Parathyroid adenoma (tissue), 2 donors: Measurements from ENCODE around the gene SLF2.

Experiments
- H2AFZ ChIP-seq: fragments of 300-600 bp; sonication (generic); one replicate; pipeline ENCODE4 v1.7.0; 2017; ENCODE audit warnings: antibody characterized with exemption, mild to moderate bottlenecking
- H3K27ac ChIP-seq: fragments of 300-600 bp; sonication (generic); one replicate; pipeline ENCODE4 v1.7.0; 2017
- H3K27me3 ChIP-seq: fragments of 300-600 bp; sonication (generic); one replicate; pipeline ENCODE4 v1.7.0; 2017; ENCODE audit warnings: low read length; ENCODE audit not compliant: control insufficient read depth, insufficient read depth
- H3K36me3 ChIP-seq: fragments of 300-600 bp; sonication (generic); one replicate; pipeline ENCODE4 v1.7.0; 2017; ENCODE audit warnings: low read length; ENCODE audit not compliant: control insufficient read depth, insufficient read depth
- H3K4me1 ChIP-seq: fragments of 300-600 bp; sonication (generic); one replicate; pipeline ENCODE4 v1.7.0; 2017; ENCODE audit warnings: control low read depth
- H3K4me2 ChIP-seq: fragments of 300-600 bp; sonication (generic); one replicate; pipeline ENCODE4 v1.7.0; 2017; ENCODE audit warnings: low read length
- H3K4me3 ChIP-seq: fragments of 300-600 bp; sonication (generic); one replicate; pipeline ENCODE4 v1.7.0; 2017; ENCODE audit warnings: low read depth, low read length
- H3K79me2 ChIP-seq: fragments of 300-600 bp; sonication (generic); one replicate; pipeline ENCODE4 v1.7.0; 2017; ENCODE audit warnings: control low read depth
- H3K9ac ChIP-seq: fragments of 300-600 bp; sonication (generic); one replicate; pipeline ENCODE4 v1.7.0; 2017; ENCODE audit warnings: mild to moderate bottlenecking
- H3K9me3 ChIP-seq: fragments of 300-600 bp; sonication (generic); one replicate; pipeline ENCODE4 v1.7.0; 2017; ENCODE audit warnings: low read length; ENCODE audit not compliant: control insufficient read depth
- CTCF ChIP-seq: fragments of 300-600 bp; sonication (generic); IDR thresholded peaks from one replicate; pipeline ENCODE4 v1.7.0; 2017; ENCODE audit warnings: antibody characterized with exemption, mild to moderate bottlenecking
- donor health status: primary hyperparathyroidism.

The SLF2 gene

GRCh38 chr10:100912013-100912604, 654 bp upstream of the SLF2 start:
- H3K4me1 ChIP-seq, result peaks cover 11% of the 10 kb centered on the region
- no peaks in the 10 kb centered on the region for H3K9me3 ChIP-seq
- peak overlapping the region; percentile 95 for H3K27ac ChIP-seq
- peak overlapping the region; percentile 91 for H2AFZ ChIP-seq
- no peaks in the 10 kb centered on the region for H3K79me2 ChIP-seq
- H3K4me3 ChIP-seq, result peak overlapping the region; percentile 97
- H3K4me2 ChIP-seq, result peak overlapping the region; percentile 82
- H3K9ac ChIP-seq, result peak overlapping the region; percentile 12
- H3K27me3 ChIP-seq, result no peaks in the 10 kb centered on the region
- H3K36me3 ChIP-seq, result no peaks in the 10 kb centered on the region
- TF ChIP-seq CTCF, result no peak

GRCh38 chr10:100913470-100913865, 705 bp downstream of the SLF2 start:
- Histone ChIP-seq H3K4me1 (peaks cover 11% of the 10 kb centered on the region), H2AFZ (peak overlapping the region; percentile 100)
- no peak for TF ChIP-seq CTCF

GRCh38 chr10:100917071-100917470, 4.3 kb downstream of the SLF2 start:
- Histone ChIP-seq H3K4me3 (no peak overlapping the region), H3K4me2 (no peak overlapping the region), H3K36me3 (no peaks in the 10 kb centered on the region), H3K27ac (no peak overlapping the region), H3K9me3 (no peaks in the 10 kb centered on the region), H3K79me2 (no peaks in the 10 kb centered on the region), H3K4me1 (peaks cover 7% of the 10 kb centered on the region), H2AFZ (no peak overlapping the region), H3K27me3 (no peaks in the 10 kb centered on the region), H3K9ac (no peak overlapping the region)
- no peak for TF ChIP-seq CTCF

More at GRCh38 chr10:100913470-100913865, 705 bp downstream of the SLF2 start:
- H3K9ac ChIP-seq, result no peak overlapping the region
- H3K9me3 ChIP-seq, result no peaks in the 10 kb centered on the region
- H3K36me3 ChIP-seq, result no peaks in the 10 kb centered on the region
- H3K27ac ChIP-seq, result peak overlapping the region; percentile 95
- H3K4me2 ChIP-seq, result peak overlapping the region; percentile 75
- peak overlapping the region; percentile 97 for H3K4me3 ChIP-seq
- H3K79me2 ChIP-seq, result no peaks in the 10 kb centered on the region
- no peaks in the 10 kb centered on the region for H3K27me3 ChIP-seq

GRCh38 chr10:100923580-100923979, 10.8 kb downstream of the SLF2 start:
- Histone ChIP-seq H3K36me3 (no peaks in the 10 kb centered on the region), H3K27me3 (no peaks in the 10 kb centered on the region), H3K4me3 (no peak overlapping the region), H3K4me2 (no peak overlapping the region), H3K27ac (no peak overlapping the region), H3K9me3 (no peaks in the 10 kb centered on the region), H3K4me1 (no peaks in the 10 kb centered on the region), H3K79me2 (no peaks in the 10 kb centered on the region), H2AFZ (no peak overlapping the region), H3K9ac (no peak overlapping the region)
- no peak for TF ChIP-seq CTCF

- H3K4me1 ChIP-seq, result no peaks in the 10 kb centered on the region
- H3K4me2 ChIP-seq, result no peak overlapping the region
- H3K9ac ChIP-seq, result no peak overlapping the region
- no peaks in the 10 kb centered on the region for H3K79me2 ChIP-seq
- no peak overlapping the region for H3K27ac ChIP-seq
- TF ChIP-seq CTCF, result no peak
- no peaks in the 10 kb centered on the region for H3K27me3 ChIP-seq
- no peak overlapping the region for H3K4me3 ChIP-seq
- no peaks in the 10 kb centered on the region for H3K36me3 ChIP-seq
- H3K9me3 ChIP-seq, result no peaks in the 10 kb centered on the region
- no peak overlapping the region for H2AFZ ChIP-seq
Measured at GRCh38 chr10:100927266-100927665, 14.5 kb downstream of the SLF2 start.
